Tibial nerve (tissue), 4 donors: ENCODE data around the gene KANSL3. TPM values are rescaled to one million over a fixed set of nuclear protein-coding genes. Genes with fewer than 3 reads are reported as not detected.

Experiments
- DNase-seq, 2 donors: peaks; one replicate each; pipeline ENCODE4 v3.0.0-alpha.2; 2019; ENCODE audit warnings: low spot score in 2 of 2
- H3K27ac ChIP-seq, 4 donors: fragments of 200-600 bp; sonication (generic) in 3 of 4; one replicate each; pipeline ENCODE4 v1.5.1; 2017 to 2019; ENCODE audit warnings: mild to moderate bottlenecking in 1 of 4
- H3K27me3 ChIP-seq, 2 donors: fragments of 200-600 bp; sonication (generic) in 1 of 2; one replicate each; pipeline versions ENCODE4 v1.5.1 to v1.6.0; 2017 to 2019
- H3K36me3 ChIP-seq, 3 donors: fragments of 200-600 bp; sonication (generic); one replicate each; pipeline ENCODE4 v1.5.1; 2018 to 2019
- H3K4me1 ChIP-seq, 4 donors: fragments of 200-600 bp; sonication (generic) in 3 of 4; one replicate each; pipeline ENCODE4 v1.5.1; 2017 to 2019
- H3K4me3 ChIP-seq, 4 donors: fragments of 200-600 bp; sonication (generic) in 3 of 4; one replicate each; pipeline ENCODE4 v1.5.1; 2017 to 2019; ENCODE audit warnings: mild to moderate bottlenecking in 1 of 4, moderate library complexity in 1 of 4
- H3K9me3 ChIP-seq, 4 donors: fragments of 200-600 bp; sonication (generic) in 3 of 4; one replicate each; pipeline ENCODE4 v1.5.1; 2017 to 2019
- EP300 ChIP-seq, 2 donors: sonication (generic); formaldehyde crosslinking; IDR thresholded peaks; one replicate each; pipeline ENCODE4 v1.6.1; 2017; ENCODE audit warnings: antibody characterized with exemption in 2 of 2, mild to moderate bottlenecking in 1 of 2
- POLR2A ChIP-seq, 2 donors: fragments of 450-650 bp; IDR thresholded peaks; one replicate each; pipeline ENCODE4 v1.6.1; 2017; ENCODE audit warnings: antibody characterized with exemption in 2 of 2, mild to moderate bottlenecking in 2 of 2, moderate library complexity in 2 of 2
- WGBS, 2 donors: methylation state at CpG; one replicate each; pipeline ENCODE4 v1.1.5; 2018; 5-methylcytosine and 5-hydroxymethylcytosine counted together
- total RNA-seq, 4 donors: library from RNA; depleted of rRNA; stranded (reverse); fragments of >200 nt; gene quantifications; one replicate each; pipeline ENCODE4 v1.1.0, GENCODE V29; 2016
- TF ChIP-seq, protein P1 (sequence below), 5 experiments: fragments of 200-600 bp in 3 of 5; fragments of 450-650 bp in 2 of 5; sonication (generic) in 3 of 5; IDR thresholded peaks; one replicate each; pipeline ENCODE4 v1.5.1; 2016 to 2019; ENCODE audit warnings: antibody characterized with exemption in 5 of 5, mild to moderate bottlenecking in 3 of 5, moderate library complexity in 2 of 5

The KANSL3 gene
- total RNA-seq, 4 donors from 2014 or later = 55.7 to 87.0 (median 59.2) TPM

DNA sequence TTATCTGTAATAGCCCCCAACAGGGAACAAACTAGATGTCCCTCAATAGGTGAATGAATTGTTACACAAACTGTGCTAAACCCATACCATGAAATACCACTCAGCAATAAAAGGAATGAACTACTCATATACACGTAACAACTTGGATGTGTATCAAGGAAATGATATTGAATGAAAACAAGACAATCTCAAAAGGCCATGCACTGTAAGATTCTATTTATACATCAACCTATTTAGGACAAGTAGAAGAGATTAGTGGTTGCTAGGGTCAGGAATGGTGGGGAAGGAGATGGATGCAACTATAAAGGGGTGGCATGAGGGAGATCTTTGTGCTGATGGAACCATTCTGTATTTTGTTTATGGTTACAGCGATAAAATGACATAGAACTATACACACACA, 47.1 kb downstream of the KANSL3 start:
- Histone ChIP-seq H3K4me1 (no peaks in the 10 kb centered on the region), H3K36me3 (peaks cover 8 to 73% (median 35%) of the 10 kb centered on the region in 3 donors), H3K4me3 (no peak overlapping the region), H3K27ac (no peak overlapping the region), H3K9me3 (no peaks in the 10 kb centered on the region), H3K27me3 (no peaks in the 10 kb centered on the region)
- WGBS, 2 donors = 83 to 88% methylated on average over 2 of the region's 2 CpGs
- DNase-seq = no peak
- TF ChIP-seq EP300 (IDR thresholded peaks at IDR 0.05) = no peak
- TF ChIP-seq, protein P1, sequence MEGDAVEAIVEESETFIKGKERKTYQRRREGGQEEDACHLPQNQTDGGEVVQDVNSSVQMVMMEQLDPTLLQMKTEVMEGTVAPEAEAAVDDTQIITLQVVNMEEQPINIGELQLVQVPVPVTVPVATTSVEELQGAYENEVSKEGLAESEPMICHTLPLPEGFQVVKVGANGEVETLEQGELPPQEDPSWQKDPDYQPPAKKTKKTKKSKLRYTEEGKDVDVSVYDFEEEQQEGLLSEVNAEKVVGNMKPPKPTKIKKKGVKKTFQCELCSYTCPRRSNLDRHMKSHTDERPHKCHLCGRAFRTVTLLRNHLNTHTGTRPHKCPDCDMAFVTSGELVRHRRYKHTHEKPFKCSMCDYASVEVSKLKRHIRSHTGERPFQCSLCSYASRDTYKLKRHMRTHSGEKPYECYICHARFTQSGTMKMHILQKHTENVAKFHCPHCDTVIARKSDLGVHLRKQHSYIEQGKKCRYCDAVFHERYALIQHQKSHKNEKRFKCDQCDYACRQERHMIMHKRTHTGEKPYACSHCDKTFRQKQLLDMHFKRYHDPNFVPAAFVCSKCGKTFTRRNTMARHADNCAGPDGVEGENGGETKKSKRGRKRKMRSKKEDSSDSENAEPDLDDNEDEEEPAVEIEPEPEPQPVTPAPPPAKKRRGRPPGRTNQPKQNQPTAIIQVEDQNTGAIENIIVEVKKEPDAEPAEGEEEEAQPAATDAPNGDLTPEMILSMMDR (IDR thresholded peaks at IDR 0.05) = no peak
- no peak for TF ChIP-seq POLR2A (IDR thresholded peaks at IDR 0.05)

DNA sequence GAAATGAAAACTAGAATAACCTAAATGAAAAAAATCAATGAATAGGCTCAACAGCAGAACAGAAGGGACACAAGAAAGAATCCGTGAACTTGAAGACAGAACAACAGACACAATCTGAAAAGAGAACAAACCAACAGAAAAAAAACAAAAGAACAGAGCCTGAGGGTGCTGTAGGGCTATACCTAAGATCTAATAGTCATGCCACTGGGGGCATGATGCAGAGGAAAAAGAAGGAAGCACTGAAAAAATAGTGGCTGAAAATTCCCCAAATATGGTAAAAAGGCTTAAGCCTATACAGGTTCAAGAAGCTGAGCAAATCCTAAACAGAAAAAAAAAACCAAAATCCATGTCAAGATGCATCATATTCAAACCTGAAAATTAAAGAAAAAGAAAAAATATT, 50.3 kb downstream of the KANSL3 start:
- Histone ChIP-seq H3K9me3 (no peaks in the 10 kb centered on the region), H3K4me1 (no peaks in the 10 kb centered on the region), H3K36me3 (peaks cover 0 to 64% (median 8%) of the 10 kb centered on the region in 3 donors), H3K4me3 (no peak overlapping the region), H3K27ac (no peak overlapping the region), H3K27me3 (no peaks in the 10 kb centered on the region)
- TF ChIP-seq POLR2A (IDR thresholded peaks at IDR 0.05) = no peak
- TF ChIP-seq EP300 (IDR thresholded peaks at IDR 0.05) = no peak
- TF ChIP-seq, protein P1 (IDR thresholded peaks at IDR 0.05) = no peak
- 88 to 96% methylated on average over 1 of the region's 1 CpG for WGBS, 2 donors
- no peak for DNase-seq

DNA sequence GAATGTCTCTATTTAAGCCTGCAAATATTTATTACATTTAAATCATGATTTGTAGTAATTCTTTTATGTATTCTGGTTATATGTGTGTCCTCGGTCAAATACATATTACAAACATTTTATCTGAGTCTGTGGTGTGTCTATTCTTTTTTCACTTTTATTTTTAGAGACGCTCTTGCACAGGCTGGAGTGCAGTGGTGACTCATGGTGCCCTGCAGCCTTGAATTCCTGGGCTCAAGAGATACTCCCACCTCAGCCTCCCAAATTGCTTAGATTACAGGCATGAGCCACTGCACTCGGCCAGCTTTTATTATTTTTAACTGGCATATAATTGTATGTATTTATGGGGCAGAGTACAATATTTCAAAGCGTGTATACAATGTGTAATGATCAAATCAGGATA, 54.1 kb downstream of the KANSL3 start:
- Histone ChIP-seq H3K4me3 (no peak overlapping the region), H3K27ac (no peak overlapping the region), H3K27me3 (no peaks in the 10 kb centered on the region), H3K9me3 (no peaks in the 10 kb centered on the region), H3K4me1 (no peaks in the 10 kb centered on the region), H3K36me3 (peaks cover 0 to 38% (median 0%) of the 10 kb centered on the region in 3 donors)
- WGBS, 2 donors = 89 to 92% methylated on average over 4 of the region's 4 CpGs
- no peak for DNase-seq
- TF ChIP-seq, protein P1 (IDR thresholded peaks at IDR 0.05) = no peak
- TF ChIP-seq EP300 (IDR thresholded peaks at IDR 0.05) (no peak), POLR2A (IDR thresholded peaks at IDR 0.05) (no peak)

DNA sequence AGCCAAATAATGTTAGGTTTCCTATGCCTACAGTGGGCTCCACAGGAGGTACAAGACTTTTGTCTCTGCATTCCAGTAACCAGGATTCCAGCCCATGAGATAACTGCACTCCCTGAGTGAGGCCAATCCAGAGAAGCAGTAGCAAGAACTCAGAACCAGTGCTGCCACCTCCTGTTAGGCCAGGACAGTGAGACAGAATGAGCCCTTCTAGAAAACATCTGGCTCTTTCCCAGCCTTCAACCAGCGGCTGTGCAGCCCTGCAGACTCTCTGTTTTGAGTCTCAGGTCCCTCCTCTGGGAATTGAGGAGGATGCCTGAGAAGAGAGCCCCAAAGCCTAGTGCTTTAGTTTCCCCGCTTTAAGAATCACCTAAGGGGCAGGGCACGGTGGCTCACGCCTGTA, 57.3 kb downstream of the KANSL3 start:
- Histone ChIP-seq H3K36me3 (peaks cover 0 to 21% (median 0%) of the 10 kb centered on the region in 3 donors), H3K9me3 (no peaks in the 10 kb centered on the region), H3K4me3 (no peak overlapping the region), H3K27ac (no peak overlapping the region), H3K27me3 (no peaks in the 10 kb centered on the region), H3K4me1 (no peaks in the 10 kb centered on the region)
- TF ChIP-seq EP300 (IDR thresholded peaks at IDR 0.05) (no peak), POLR2A (IDR thresholded peaks at IDR 0.05) (no peak)
- TF ChIP-seq, protein P1 (IDR thresholded peaks at IDR 0.05) = no peak
- 79 to 94% methylated on average over 4 of the region's 4 CpGs for WGBS, 2 donors
- DNase-seq = no peak

DNA sequence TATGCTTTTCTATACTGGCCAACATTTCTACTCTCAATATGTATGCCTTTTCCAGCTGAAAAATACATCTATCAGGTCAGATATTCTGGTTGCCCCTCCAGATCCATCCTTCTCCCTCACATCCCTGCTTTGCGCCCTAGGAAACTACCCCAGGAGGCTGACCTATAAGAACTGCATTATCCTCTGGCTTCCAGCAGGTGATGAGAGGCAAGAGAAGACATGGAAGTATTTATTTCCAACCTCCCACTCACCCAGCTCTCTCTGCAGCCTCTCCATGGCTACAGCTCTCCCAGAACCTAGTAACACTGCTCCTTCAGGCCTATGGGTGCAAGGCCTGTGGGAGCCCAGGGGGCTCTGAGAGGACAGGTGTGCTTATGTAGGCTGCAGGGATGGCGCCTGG, 58.7 kb downstream of the KANSL3 start:
- no peak for DNase-seq
- WGBS, 2 donors = 97 to 100% methylated on average over 2 of the region's 2 CpGs

DNA sequence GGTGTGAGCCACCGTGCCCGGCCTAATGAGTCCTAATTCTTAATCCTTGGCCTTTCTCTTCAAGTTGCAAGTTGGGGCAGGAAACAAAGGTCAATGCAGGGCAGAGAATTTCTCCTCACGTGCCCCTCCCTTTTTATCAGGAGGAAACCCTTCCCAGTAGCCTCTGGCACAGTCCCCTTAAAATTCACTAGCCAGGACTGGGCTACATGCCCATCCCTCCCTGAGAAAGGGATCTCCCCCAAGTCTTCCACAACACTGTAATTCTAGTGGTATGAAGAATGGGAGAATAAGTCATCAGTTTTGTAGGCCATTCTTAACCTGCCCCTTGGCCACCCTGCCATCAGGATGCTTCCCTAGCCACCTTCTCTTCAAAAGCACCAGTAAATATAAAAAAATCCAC, 59.4 kb downstream of the KANSL3 start:
- 60 to 65% methylated on average over 3 of the region's 3 CpGs for WGBS, 2 donors
- no peak for TF ChIP-seq EP300 (IDR thresholded peaks at IDR 0.05)
- TF ChIP-seq, protein P1 (IDR thresholded peaks at IDR 0.05) = no peak
- no peak for TF ChIP-seq POLR2A (IDR thresholded peaks at IDR 0.05)
- Histone ChIP-seq H3K4me1 (no peaks in the 10 kb centered on the region), H3K27me3 (no peaks in the 10 kb centered on the region), H3K27ac (no peak overlapping the region), H3K4me3 (no peak overlapping the region), H3K36me3 (peaks cover 0 to 8% (median 0%) of the 10 kb centered on the region in 3 donors), H3K9me3 (no peaks in the 10 kb centered on the region)
- no peak for DNase-seq

More for the DNA sequence above, 58.7 kb downstream of the KANSL3 start:
- Histone ChIP-seq H3K9me3 (no peaks in the 10 kb centered on the region), H3K4me3 (no peak overlapping the region), H3K4me1 (no peaks in the 10 kb centered on the region), H3K36me3 (peaks cover 0 to 14% (median 0%) of the 10 kb centered on the region in 3 donors), H3K27me3 (no peaks in the 10 kb centered on the region), H3K27ac (no peak overlapping the region)
- TF ChIP-seq POLR2A (IDR thresholded peaks at IDR 0.05) = no peak
